GM19023 (cell line): ENCODE data around the gene CNOT4.
"Not testable (repeated sequence)": the region's sequence is repeated elsewhere in the genome, so short reads cannot be mapped to it uniquely, and the experiment has no call there.

ENCODE experiments used
- ATAC-seq: cut with Tn5 transposase; IDR thresholded peaks from one replicate; pipeline ENCODE4 v1.9.1; 2021; ENCODE audit warnings: mild to moderate bottlenecking, moderate library complexity; ENCODE audit not compliant: unreplicated experiment

Gene CNOT4

GRCh38 chr7:135459951-135460567 is 49.8 kb downstream of the CNOT4 start:
- ATAC-seq = no peak

- no peak for ATAC-seq
Observed at GRCh38 chr7:135459076-135459475, 50.8 kb downstream of the CNOT4 start.

- ATAC-seq = no peak
Observed at GRCh38 chr7:135454060-135454459, 55.8 kb downstream of the CNOT4 start.

GRCh38 chr7:135449436-135449835 is 60.5 kb downstream of the CNOT4 start:
- no peak for ATAC-seq

- ATAC-seq = no peak
Observed at GRCh38 chr7:135448753-135449152, 61.1 kb downstream of the CNOT4 start.

- ATAC-seq = no peak
Observed at GRCh38 chr7:135447748-135448147, 62.2 kb downstream of the CNOT4 start.

- ATAC-seq = no peak
Observed at GRCh38 chr7:135445690-135446089, 64.2 kb downstream of the CNOT4 start.

- not testable (repeated sequence) for ATAC-seq
Observed at GRCh38 chr7:135445266-135445665, 64.6 kb downstream of the CNOT4 start.

- no peak for ATAC-seq
Observed at GRCh38 chr7:135441791-135442190, 68.1 kb downstream of the CNOT4 start.

GRCh38 chr7:135434047-135434446 is 75.9 kb downstream of the CNOT4 start:
- ATAC-seq = no peak

GRCh38 chr7:135430626-135431025 is 79.3 kb downstream of the CNOT4 start:
- ATAC-seq = no peak

- no peak for ATAC-seq
Observed at GRCh38 chr7:135428879-135429278, 81.0 kb downstream of the CNOT4 start.

GRCh38 chr7:135428011-135428410 is 81.9 kb downstream of the CNOT4 start:
- ATAC-seq = no peak

GRCh38 chr7:135427166-135427565 is 82.7 kb downstream of the CNOT4 start:
- no peak for ATAC-seq

- ATAC-seq = no peak
Observed at GRCh38 chr7:135425036-135425435, 84.9 kb downstream of the CNOT4 start.

GRCh38 chr7:135420786-135421185 is 89.1 kb downstream of the CNOT4 start:
- ATAC-seq = no peak

- no peak for ATAC-seq
Observed at GRCh38 chr7:135416431-135416830, 93.5 kb downstream of the CNOT4 start.

- no peak for ATAC-seq
Observed at GRCh38 chr7:135414850-135415439, 95.0 kb downstream of the CNOT4 start.

GRCh38 chr7:135414208-135414607 is 95.7 kb downstream of the CNOT4 start:
- no peak for ATAC-seq

- no peak for ATAC-seq
Observed at GRCh38 chr7:135411098-135411497, 98.8 kb downstream of the CNOT4 start.

GRCh38 chr7:135410543-135410942 is 99.4 kb downstream of the CNOT4 start:
- no peak for ATAC-seq

- ATAC-seq = no peak
Observed at GRCh38 chr7:135409845-135410542, 99.9 kb downstream of the CNOT4 start.
